K562 (cell line): Measurements from ENCODE around the gene SNRPA. TPM values are rescaled to one million over a fixed set of nuclear protein-coding genes. Genes with fewer than 3 reads are reported as not detected.
A peak's percentile ranks its signal among the peaks of the same experiment; 100 is the strongest.

Experiments used
- ARID1B ChIP-seq: fragments of 450-650 bp; IDR thresholded peaks from 2 replicates; pipeline ENCODE4 v1.6.1; 2016; ENCODE audit warnings: antibody characterized with exemption, mild to moderate bottlenecking, inconsistent platforms
- ATF1 ChIP-seq, 2 experiments: fragments of 450-650 bp in 1 of 2; IDR thresholded peaks; 2 replicates each; pipeline ENCODE4 v1.6.1; 2016; ENCODE audit warnings: missing compliant biosample characterization in 1 of 2, missing genetic modification characterization in 1 of 2
- EGR1 ChIP-seq: fragments of 450-650 bp; conservative IDR thresholded peaks from 2 replicates; pipeline ENCODE4 v1.6.1; 2017; ENCODE audit warnings: mild to moderate bottlenecking
- GATAD2B ChIP-seq: fragments of 450-650 bp; IDR thresholded peaks from 2 replicates; pipeline ENCODE4 v1.6.1; 2017; ENCODE audit warnings: mild to moderate bottlenecking, borderline replicate concordance
- JUNB ChIP-seq: fragments of 450-650 bp; formaldehyde crosslinking; conservative IDR thresholded peaks from 2 replicates; pipeline ENCODE4 v1.4.0; 2020; ENCODE audit warnings: mild to moderate bottlenecking
- KLF16 ChIP-seq: IDR thresholded peaks from 2 replicates; pipeline ENCODE4 v1.6.1; 2016; ENCODE audit warnings: antibody characterized with exemption
- PHF20 ChIP-seq: fragments of 450-650 bp; IDR thresholded peaks from 2 replicates; pipeline ENCODE4 v1.6.1; 2018; ENCODE audit not compliant: partially characterized antibody
- POLR2A ChIP-seq: fragments of 450-650 bp; conservative IDR thresholded peaks from 2 replicates; pipeline ENCODE4 v1.6.1; 2016
- SMAD3 ChIP-seq: fragments of 450-650 bp; formaldehyde crosslinking; conservative IDR thresholded peaks from 2 replicates; pipeline ENCODE4 v1.4.0; 2020; ENCODE audit warnings: mild to moderate bottlenecking
- SNIP1 ChIP-seq: fragments of 450-650 bp; IDR thresholded peaks from 2 replicates; pipeline ENCODE4 v1.7.1; 2017; ENCODE audit warnings: low read depth, mild to moderate bottlenecking
- SP1 ChIP-seq: sonication (generic); formaldehyde crosslinking; IDR thresholded peaks from 2 replicates; pipeline ENCODE4 v1.8.1; 2022; ENCODE audit warnings: mild to moderate bottlenecking, missing genetic modification reagents
- TGIF2 ChIP-seq: sonication (generic); formaldehyde crosslinking; IDR thresholded peaks from 2 replicates; pipeline ENCODE4 v1.8.1; 2022; ENCODE audit warnings: mild to moderate bottlenecking, missing genetic modification reagents, moderate library complexity
- ZC3H4 ChIP-seq: sonication (generic); formaldehyde crosslinking; IDR thresholded peaks from 2 replicates; pipeline ENCODE4 v1.9.0; 2021; ENCODE audit warnings: missing genetic modification reagents, borderline replicate concordance
- ZNF507 ChIP-seq: conservative IDR thresholded peaks from 2 replicates; pipeline ENCODE4 v1.6.1; 2017; ENCODE audit warnings: missing genetic modification characterization, missing compliant biosample characterization
- polyA plus RNA-seq, 8 experiments: library from polyadenylated mRNA; depleted of rRNA in 4 of 8; stranded (reverse) in 5 of 8; unstranded in 3 of 8; fragments of >200 nt; fragmentation: Nextera tagmentation in 2 of 8; fragmentation: Illumina TruSeq in 1 of 8; extraction: Ambion mirVana in 2 of 8; extraction: Trizol in 1 of 8; gene quantifications; 2 replicates each; pipeline versions ENCODE4 v1.2.1 to v1.2.3, GENCODE V29; 2011 to 2014; ENCODE audit warnings: inconsistent platforms in 1 of 8, missing spikeins in 1 of 8
- total RNA-seq, 7 experiments: library from RNA; depleted of rRNA in 6 of 7; stranded (reverse); fragments of >200 nt in 6 of 7; fragmentation: Illumina TruSeq in 2 of 7; extraction: Trizol in 2 of 7; gene quantifications; 2 replicates each; pipeline versions ENCODE4 v1.2.1 to v1.2.3, GENCODE V29; 2011 to 2021; ENCODE audit warnings: low replicate concordance in 1 of 7
- TF ChIP-seq, protein P1 (sequence below): sonication (generic); formaldehyde crosslinking; IDR thresholded peaks from 2 replicates; pipeline ENCODE4 v1.8.0; 2022; ENCODE audit warnings: mild to moderate bottlenecking, missing genetic modification reagents, borderline replicate concordance
- TF ChIP-seq, protein P2 (sequence below): fragments of 250-450 bp; sonication (Bioruptor Pico); IDR thresholded peaks from 2 replicates; pipeline ENCODE4 v1.4.0; 2020; ENCODE audit warnings: mild to moderate bottlenecking, moderate library complexity
- TF ChIP-seq, protein P3 (sequence below): fragments of 450-650 bp; conservative IDR thresholded peaks from 2 replicates; pipeline ENCODE4 v1.6.1; 2016; ENCODE audit warnings: missing genetic modification characterization, low read depth, mild to moderate bottlenecking, control low read depth, missing compliant biosample characterization
- TF ChIP-seq, protein P4 (sequence below): fragments of 250-450 bp; sonication (Bioruptor Pico); IDR thresholded peaks from 2 replicates; pipeline ENCODE4 v1.4.0; 2020; ENCODE audit warnings: mild to moderate bottlenecking, moderate library complexity

The SNRPA gene
- total and polyA plus RNA-seq, 9 of the 15 experiments (the other 6 are each of a cell fraction or from before 2014, with no cell fraction given), result 16.3 to 311 (median 193) TPM

DNA sequence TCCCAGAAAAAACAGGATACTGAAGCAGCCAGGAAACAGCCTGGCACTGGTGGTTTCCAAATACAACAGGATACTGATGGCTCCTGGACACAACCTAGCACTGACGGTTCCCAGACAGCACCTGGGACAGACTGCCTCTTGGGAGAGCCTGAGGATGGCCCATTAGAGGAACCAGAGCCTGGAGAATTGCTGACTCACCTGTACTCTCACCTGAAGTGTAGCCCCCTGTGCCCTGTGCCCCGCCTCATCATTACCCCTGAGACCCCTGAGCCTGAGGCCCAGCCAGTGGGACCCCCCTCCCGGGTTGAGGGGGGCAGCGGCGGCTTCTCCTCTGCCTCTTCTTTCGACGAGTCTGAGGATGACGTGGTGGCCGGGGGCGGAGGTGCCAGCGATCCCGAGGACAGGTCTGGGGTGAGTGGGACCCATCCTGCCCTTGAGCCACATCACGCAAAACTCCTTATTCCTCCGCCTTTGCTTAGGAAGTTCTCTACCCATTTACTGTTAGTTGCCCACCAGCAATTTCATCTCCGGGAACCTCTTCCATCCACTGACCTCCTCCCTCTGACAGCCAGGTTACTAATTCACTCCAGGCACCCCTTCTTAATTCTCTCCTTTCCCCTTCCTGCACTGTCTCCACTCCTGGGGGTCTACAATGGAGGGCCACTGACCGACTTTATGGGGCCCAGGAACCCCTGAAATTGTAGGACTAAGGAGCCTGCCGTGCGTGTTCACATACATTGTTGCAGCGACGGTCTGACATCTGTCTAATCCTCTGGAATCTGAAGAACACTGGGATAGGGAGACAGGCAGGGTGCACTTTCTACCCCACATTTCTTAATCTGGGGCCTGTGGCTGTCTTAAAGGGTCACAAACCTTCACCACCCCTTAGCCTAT, 32.9 kb upstream of the SNRPA start (continued):
- TF ChIP-seq EGR1, result peak; percentile 84
- no peak for TF ChIP-seq ZNF507
- TF ChIP-seq, protein P1, sequence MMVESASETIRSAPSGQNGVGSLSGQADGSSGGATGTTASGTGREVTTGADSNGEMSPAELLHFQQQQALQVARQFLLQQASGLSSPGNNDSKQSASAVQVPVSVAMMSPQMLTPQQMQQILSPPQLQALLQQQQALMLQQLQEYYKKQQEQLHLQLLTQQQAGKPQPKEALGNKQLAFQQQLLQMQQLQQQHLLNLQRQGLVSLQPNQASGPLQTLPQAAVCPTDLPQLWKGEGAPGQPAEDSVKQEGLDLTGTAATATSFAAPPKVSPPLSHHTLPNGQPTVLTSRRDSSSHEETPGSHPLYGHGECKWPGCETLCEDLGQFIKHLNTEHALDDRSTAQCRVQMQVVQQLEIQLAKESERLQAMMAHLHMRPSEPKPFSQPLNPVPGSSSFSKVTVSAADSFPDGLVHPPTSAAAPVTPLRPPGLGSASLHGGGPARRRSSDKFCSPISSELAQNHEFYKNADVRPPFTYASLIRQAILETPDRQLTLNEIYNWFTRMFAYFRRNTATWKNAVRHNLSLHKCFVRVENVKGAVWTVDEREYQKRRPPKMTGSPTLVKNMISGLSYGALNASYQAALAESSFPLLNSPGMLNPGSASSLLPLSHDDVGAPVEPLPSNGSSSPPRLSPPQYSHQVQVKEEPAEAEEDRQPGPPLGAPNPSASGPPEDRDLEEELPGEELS (CRISPR knock-in tag), result no peak
- TF ChIP-seq ZC3H4 (CRISPR knock-in tag), result no peak
- no peak for TF ChIP-seq POLR2A
- TF ChIP-seq, protein P2, sequence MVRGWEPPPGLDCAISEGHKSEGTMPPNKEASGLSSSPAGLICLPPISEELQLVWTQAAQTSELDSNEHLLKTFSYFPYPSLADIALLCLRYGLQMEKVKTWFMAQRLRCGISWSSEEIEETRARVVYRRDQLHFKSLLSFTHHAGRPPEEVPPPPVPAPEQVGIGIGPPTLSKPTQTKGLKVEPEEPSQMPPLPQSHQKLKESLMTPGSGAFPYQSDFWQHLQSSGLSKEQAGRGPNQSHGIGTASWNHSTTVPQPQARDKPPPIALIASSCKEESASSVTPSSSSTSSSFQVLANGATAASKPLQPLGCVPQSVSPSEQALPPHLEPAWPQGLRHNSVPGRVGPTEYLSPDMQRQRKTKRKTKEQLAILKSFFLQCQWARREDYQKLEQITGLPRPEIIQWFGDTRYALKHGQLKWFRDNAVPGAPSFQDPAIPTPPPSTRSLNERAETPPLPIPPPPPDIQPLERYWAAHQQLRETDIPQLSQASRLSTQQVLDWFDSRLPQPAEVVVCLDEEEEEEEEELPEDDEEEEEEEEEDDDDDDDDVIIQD (CRISPR knock-in tag), result no peak
- no peak for TF ChIP-seq SP1 (CRISPR knock-in tag)
- TF ChIP-seq, protein P3, sequence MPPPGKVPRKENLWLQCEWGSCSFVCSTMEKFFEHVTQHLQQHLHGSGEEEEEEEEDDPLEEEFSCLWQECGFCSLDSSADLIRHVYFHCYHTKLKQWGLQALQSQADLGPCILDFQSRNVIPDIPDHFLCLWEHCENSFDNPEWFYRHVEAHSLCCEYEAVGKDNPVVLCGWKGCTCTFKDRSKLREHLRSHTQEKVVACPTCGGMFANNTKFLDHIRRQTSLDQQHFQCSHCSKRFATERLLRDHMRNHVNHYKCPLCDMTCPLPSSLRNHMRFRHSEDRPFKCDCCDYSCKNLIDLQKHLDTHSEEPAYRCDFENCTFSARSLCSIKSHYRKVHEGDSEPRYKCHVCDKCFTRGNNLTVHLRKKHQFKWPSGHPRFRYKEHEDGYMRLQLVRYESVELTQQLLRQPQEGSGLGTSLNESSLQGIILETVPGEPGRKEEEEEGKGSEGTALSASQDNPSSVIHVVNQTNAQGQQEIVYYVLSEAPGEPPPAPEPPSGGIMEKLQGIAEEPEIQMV (tag), result no peak
- TF ChIP-seq SMAD3, result no peak
- TF ChIP-seq TGIF2 (CRISPR knock-in tag), result no peak
- TF ChIP-seq SNIP1, result no peak
- TF ChIP-seq, protein P4, sequence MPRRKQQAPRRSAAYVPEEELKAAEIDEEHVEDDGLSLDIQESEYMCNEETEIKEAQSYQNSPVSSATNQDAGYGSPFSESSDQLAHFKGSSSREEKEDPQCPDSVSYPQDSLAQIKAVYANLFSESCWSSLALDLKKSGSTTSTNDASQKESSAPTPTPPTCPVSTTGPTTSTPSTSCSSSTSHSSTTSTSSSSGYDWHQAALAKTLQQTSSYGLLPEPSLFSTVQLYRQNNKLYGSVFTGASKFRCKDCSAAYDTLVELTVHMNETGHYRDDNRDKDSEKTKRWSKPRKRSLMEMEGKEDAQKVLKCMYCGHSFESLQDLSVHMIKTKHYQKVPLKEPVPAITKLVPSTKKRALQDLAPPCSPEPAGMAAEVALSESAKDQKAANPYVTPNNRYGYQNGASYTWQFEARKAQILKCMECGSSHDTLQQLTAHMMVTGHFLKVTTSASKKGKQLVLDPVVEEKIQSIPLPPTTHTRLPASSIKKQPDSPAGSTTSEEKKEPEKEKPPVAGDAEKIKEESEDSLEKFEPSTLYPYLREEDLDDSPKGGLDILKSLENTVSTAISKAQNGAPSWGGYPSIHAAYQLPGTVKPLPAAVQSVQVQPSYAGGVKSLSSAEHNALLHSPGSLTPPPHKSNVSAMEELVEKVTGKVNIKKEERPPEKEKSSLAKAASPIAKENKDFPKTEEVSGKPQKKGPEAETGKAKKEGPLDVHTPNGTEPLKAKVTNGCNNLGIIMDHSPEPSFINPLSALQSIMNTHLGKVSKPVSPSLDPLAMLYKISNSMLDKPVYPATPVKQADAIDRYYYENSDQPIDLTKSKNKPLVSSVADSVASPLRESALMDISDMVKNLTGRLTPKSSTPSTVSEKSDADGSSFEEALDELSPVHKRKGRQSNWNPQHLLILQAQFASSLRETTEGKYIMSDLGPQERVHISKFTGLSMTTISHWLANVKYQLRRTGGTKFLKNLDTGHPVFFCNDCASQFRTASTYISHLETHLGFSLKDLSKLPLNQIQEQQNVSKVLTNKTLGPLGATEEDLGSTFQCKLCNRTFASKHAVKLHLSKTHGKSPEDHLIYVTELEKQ (CRISPR knock-in tag), result no peak
- TF ChIP-seq ARID1B, result no peak
- TF ChIP-seq GATAD2B, result no peak
- no peak for TF ChIP-seq JUNB
- TF ChIP-seq KLF16, result no peak
- no peak for TF ChIP-seq ATF1 (CRISPR knock-in tag; IDR thresholded peaks at IDR 0.05)
- TF ChIP-seq ATF1 (tag; IDR thresholded peaks at IDR 0.05), result peak; percentile 45
- no peak for TF ChIP-seq PHF20
